GM18517 (cell line): ENCODE data around the gene ARID1B.

Experiments used
- ATAC-seq: cut with Tn5 transposase; IDR thresholded peaks from one replicate; pipeline ENCODE4 v1.9.1; 2021; ENCODE audit warnings: mild to moderate bottlenecking, moderate library complexity; ENCODE audit not compliant: unreplicated experiment

ARID1B gene

GRCh38 chr6:157166784-157167183 is 389.6 kb downstream of the ARID1B start:
- no peak for ATAC-seq

GRCh38 chr6:157167837-157168236 is 390.7 kb downstream of the ARID1B start:
- ATAC-seq: no peak

DNA sequence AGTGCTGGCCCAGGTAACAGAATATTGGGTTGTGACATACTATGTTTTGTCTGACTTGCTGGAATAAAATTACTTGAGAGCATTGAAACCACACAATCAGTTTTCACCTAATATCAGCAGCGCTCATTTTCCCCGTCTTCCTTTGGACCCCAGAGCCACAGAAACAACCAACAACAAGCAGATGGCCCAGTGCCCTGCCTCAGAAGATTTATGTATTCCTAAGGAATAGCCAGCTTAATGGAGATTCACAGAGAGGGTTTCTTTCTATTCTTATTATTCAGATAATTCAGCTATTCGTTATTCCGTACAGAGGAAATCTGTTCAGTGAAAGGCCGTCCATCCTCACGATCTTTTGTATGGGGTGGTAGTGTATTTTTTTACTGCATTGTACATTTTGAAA is 391.3 kb downstream of the ARID1B start:
- no peak for ATAC-seq

DNA sequence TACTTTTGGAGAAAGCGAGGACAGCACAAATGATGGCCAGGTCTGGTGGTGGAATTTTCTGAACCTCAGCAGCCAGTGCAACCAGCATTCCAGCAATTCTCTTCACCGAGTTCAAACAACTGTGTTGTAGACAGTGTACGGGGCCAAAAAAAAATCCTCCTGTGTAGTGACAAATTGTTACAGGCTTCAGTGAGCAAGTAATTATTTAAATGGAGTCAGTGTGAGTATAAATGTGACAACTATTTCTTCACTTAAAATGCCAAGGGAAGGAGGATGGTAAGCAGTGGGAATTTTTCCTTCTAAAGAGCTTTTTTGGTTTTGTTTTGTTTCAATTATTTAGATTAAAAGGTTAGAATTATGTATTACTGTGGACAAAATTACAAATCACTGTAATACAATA is 392.0 kb downstream of the ARID1B start:
- no peak for ATAC-seq

DNA sequence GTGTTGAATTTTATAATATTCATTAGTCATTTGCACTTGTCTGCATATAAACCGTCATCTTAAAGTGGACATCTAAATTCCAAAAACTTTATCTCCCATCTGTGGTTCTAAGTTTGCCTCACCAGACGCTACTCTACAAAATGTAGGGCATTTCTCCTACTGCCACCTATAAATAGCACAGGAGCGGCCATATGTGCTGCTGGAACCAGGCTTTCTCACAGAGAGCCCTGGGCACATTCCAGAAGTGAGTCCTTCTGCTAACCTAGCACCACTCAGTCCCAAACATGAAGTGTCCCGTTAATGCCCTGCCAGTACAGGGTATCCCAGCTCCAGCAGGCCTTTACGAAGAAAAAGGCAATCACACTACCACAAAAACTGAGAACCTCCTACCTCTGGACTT is 392.5 kb downstream of the ARID1B start:
- ATAC-seq: no peak

DNA sequence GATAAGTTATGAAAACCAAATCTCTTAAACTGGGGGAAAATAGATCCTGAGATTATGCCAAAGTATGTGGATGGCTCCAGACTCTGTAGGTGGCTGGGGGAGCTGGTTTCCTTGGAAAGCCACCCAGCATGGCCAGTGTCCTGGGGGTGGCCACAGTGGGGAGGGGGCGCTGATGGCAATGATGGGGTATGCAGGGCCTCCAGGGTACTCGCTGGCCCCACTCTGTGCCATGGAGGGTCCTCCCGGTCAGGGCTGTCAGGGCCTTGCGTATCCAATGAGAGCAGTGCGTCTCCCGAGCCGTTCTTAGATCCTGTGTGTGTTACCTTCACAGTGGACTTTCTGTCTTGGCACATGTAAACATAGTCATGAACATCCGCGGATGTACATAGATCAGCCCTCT is 393.4 kb downstream of the ARID1B start:
- ATAC-seq: no peak

DNA sequence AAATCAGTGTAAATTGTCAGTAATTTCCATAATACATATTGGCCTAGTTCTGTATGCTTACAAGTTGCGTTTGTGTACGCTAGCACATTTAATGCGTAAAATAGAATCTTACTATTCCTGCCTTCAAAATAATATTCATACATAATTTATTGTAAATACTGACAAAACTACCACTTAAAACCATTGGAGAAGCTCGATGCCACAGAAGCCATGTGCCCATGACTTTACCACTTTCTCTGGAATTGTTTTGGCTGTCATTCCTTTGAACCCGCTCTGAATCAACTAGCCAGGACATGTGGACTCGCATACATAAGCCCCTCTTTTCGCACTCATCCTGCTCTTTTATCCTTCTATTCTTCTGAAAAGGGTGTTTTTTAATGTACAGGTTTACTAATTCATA is 394.6 kb downstream of the ARID1B start:
- no peak for ATAC-seq

GRCh38 chr6:157172231-157172701 is 395.1 kb downstream of the ARID1B start:
- ATAC-seq: no peak

DNA sequence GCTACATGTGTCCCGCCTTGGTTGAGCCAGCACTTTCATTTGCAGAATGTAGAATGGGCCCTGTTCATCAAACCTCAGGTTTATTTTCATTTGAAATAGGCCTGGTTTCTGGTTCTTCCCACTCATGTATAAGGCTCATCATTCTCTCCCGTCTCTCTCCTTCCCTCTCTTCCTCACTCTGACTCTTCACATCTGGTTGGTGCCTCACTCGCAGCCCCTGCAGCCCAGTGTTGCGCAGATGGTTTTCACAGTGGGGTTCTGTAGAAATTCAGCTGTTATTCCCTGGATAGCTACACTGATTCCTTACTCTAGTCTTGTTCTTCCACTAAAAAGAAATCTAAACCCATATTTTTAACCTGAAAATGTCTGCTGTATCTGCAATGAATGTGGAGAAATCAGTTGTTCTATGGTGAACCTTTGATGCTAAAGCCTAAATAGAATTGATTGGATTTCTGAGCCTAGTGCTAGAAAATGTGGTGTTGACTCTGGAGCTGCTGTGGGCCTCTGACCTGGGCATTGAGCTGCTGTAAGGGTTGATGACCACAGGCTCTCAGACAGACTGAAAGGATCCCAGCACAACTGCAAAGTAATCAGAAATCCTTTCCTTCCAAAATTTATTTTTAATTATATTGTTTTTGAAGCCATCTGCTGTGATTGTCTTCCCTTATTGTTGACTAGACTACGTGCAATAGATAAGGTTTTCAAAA is 395.8 kb downstream of the ARID1B start:
- no peak for ATAC-seq

DNA sequence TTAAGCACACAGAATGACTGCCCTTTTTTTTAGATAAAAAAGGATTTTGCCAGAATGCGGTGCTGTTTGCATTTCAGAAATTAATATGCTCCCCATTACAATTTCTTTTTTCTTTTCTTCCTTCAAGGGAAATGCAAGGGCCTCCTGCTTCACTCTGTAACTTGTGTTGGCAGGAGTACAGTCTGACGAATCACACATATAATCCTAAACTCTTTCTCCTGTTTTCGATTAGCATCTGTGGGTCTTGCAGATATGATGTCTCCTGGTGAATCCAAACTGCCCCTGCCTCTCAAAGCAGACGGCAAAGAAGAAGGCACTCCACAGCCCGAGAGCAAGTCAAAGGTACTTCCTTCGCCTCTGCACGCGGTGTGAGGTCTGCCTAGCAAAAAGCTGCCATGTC is 396.6 kb downstream of the ARID1B start:
- ATAC-seq: no peak

- no peak for ATAC-seq
These were observed 397.6 kb downstream of the ARID1B start for GRCh38 chr6:157174731-157175130.

DNA sequence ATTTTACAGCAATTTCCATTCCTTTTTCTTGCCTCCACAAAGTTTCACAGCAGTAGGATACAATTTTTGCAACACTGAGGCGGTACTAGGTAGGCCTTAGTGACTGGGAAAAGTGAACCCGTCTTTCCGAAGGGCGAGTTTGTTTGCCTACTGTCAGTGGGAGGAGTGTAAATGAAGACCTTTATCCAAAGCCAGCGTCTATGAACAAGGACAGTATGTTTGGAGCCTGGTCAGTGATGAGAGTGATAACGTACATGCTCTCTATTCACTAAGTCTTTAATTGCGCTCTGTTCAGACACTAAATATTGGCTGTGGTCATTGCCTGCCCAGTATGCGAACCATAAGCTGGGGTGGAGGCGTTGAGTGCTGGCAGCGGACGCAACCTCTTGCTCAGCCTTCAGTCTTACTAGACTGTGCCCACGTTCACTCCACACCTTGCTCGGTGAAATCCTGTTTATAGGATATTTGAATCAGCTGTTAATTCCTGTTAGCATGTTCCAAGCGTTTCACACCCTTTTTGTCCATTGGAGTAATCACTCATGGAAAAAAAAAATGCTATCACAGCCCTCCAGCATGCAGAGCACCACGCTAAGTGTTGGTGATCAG is 400.7 kb downstream of the ARID1B start:
- ATAC-seq: no peak

- no peak for ATAC-seq
These were observed 404.5 kb downstream of the ARID1B start for GRCh38 chr6:157181649-157182048.

- no peak for ATAC-seq
These were observed 405.5 kb downstream of the ARID1B start for GRCh38 chr6:157182503-157183264.

DNA sequence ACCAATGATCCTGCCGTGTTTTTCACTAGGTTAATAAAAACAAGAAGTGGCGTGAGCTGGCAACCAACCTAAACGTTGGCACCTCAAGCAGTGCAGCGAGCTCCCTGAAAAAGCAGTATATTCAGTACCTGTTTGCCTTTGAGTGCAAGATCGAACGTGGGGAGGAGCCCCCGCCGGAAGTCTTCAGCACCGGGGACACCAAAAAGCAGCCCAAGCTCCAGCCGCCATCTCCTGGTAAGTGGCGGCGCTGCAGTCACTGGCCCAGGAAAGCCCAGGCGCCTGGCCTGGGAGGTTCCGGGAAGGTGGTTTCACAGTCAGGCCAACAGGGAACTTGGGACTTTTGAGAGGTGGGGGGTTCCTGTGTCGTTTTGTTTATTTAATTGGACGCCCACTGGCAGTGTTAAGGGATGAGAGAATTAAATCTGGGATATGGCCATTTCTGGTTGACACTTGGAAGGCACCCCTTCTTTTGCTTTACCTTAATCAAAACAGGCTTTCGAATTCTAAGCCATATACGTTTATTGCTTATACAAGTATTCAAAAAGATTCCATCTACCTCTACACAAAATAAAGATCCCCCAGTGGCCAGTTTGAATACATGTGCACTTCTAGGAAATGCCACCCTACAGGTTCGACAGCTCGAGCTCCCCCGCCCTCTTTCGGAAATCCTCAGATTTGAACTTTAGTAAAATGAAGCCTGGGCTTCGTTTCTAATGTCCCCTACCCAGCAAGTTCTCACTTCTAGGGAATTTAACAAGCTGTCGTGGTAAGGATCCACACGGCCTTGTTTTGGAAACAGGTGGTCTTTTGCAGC is 407.2 kb downstream of the ARID1B start:
- ATAC-seq: no peak

DNA sequence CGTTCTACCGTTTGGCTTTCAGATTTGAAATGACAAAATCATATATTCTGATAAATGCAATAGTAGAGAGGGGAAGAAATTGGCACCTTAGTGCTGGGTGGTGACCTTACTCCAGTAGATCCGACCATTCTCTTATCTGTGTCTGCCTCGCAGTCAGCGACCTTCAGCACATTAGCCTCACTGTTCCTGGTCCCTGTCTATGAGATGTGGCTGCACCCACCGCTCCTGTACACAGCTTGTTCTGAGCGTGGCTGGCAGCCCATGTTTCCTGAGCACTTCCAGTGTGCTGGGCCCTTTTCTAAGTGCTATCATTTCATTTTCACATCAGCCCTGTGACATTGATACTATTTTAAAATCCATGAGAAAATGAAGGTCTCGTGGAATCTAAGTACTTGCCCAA is 408.0 kb downstream of the ARID1B start:
- ATAC-seq: no peak

- no peak for ATAC-seq
These were observed 408.8 kb downstream of the ARID1B start for GRCh38 chr6:157185986-157186385.

- no peak for ATAC-seq
These were observed 409.6 kb downstream of the ARID1B start for GRCh38 chr6:157186785-157187181.

DNA sequence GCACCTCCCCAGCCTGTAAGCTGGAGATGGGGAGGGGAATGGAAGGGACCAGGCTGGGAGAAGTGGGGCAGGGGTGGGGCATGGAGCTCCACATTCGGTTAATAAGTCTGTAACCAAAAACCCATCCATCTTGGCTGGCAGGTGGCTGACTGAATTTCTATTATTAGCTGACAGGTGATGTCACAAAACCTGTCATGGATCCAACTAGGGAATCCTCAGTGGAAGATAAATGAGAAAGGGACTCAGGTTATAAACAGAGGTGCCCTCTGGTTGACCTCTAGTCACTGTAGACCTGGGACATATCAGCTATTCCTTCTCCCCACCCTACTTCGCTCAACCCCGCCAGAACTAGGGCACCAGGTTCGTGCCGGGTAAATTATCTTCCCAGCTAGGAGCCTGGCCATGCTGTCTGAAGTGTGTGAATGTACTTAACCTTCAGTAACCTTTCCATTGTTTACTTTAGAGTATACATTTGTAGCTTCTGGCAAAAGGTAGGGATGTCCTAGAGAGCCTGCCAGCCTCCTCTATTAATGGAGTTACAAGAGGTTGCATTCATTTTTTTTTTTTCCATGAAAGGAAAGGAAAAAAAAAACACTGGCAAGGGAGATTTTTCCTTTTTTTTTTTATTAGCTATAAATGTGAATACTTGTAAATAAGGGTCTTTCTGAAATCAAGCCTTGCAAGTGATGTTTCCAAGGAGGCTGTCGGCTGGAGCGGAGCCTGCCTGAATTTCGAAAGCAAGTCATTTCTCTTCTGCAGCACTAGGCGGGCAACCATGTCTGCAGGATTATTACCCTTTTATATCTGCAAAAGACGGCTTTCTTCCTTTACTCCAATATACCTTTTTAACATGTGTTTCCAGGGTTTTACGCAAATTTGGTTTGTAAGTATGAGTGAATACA is 410.3 kb downstream of the ARID1B start:
- no peak for ATAC-seq

DNA sequence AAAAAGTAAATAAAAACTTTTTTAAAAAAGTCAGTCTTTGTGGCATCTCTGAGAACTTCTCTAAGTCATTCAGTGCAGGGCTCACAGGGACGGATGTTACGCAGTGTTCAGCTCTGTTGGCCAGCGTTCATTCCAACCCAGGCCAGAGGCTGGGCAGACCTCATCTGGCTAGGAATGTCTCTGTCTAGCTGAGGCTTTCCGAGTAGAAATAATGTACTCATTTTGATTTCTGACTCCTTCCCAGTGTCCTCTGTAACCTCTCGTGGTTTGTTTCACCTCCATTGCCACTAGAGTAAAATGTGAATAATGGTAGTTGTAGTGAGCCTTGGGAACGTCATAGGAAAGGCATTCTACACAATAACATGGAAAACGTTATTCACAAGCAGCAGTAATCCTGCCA is 411.0 kb downstream of the ARID1B start:
- ATAC-seq: no peak
